NOMO-1 (cell line): ENCODE results near the gene COX6B2.

Experiments
- DNase-seq, 2 experiments: peaks; one replicate each; lab custom pipeline; 2025; ENCODE audit not compliant: unreplicated experiment in 2 of 2; lab: John Stamatoyannopoulos, UW

Gene COX6B2

GRCh38 chr19:55315956-55316525, 38.5 kb downstream of the COX6B2 start:
- no peak for DNase-seq

DNA sequence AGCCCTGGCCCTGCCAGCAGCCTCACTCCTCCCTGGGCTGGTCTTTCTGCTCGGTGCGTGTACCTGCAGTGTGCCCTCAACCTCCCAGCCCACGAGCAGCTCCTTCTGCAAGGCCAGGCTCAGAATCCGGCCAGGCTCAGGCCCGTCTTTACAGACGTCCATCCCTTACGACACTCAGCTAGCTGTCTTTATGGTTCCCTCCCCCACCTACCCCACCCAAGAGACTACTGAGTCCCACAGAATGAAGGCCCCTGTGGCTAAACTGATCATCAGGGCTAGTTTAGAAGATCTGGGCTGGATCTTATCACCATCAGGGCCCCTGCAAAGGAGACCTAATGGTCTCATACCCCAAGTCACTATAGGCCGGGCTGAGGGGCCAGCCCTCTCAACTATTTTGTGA, 40.1 kb downstream of the COX6B2 start:
- no peak for DNase-seq

DNA sequence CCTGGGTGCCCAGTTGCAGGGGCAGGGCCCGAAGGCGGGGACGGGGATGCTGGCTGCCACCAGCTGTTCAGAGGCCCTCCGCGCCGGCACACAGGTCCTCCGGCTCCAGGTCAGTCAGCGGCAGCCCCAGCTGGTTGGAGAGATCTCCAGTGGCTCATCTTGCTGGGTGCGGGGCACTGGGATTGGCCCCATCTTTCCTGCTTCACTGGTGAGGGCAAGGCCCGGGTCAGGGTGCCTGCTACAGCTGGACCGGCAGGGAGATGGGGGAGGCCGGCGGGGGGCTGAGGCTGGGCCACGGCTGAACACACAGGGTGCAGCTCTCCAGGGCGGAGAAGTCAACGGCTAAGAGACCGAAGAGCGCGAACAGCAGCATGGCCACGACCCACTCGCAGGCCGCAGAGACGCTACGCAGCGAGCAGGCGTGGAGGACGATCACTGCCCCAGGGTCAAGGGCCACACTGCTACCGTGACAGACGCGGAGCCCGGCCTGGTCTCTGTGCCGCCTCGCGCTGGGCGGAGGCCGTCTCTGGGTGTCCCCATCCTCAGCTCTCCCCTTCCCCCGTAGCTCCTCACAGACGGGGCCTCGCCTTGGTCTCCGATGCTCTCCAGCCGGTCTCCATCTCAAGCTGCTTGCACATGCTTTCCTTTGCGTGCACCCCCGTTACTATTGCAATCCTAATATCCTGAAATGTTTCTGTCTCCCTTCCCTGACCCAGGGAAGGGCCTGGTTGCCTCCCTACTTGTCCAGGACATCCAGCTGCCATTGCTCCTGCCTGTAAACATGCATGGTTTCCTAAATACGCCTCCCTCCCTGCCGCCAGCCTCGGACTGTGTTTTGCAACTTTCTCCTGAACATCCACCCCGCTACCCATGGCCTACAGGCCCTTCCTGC, 41.7 kb downstream of the COX6B2 start:
- DNase-seq = no peak

DNA sequence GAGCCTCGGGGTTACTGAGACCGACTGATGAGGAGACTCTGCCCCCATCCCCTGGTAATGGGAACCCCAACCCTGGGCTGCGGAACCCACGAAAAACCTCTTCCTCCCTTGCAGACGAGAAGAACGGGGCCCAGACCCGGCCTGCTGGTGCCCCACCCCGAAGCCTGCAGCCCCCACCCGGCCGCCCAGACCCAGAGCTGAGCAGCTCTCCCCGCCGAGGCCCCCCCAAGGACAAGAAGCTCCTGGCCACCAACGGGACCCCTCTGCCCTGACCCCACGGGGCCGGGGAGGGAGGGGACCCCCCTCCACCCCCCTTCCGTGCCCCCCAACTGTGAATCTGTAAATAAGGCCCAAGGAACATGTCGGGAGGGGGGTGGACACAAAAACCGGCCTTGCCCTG, 42.7 kb downstream of the COX6B2 start:
- DNase-seq = no peak

- DNase-seq = no peak
These were observed 43.1 kb downstream of the COX6B2 start for GRCh38 chr19:55311397-55311796.

- no peak for DNase-seq
These were observed 44.0 kb downstream of the COX6B2 start for GRCh38 chr19:55310498-55310897.

DNA sequence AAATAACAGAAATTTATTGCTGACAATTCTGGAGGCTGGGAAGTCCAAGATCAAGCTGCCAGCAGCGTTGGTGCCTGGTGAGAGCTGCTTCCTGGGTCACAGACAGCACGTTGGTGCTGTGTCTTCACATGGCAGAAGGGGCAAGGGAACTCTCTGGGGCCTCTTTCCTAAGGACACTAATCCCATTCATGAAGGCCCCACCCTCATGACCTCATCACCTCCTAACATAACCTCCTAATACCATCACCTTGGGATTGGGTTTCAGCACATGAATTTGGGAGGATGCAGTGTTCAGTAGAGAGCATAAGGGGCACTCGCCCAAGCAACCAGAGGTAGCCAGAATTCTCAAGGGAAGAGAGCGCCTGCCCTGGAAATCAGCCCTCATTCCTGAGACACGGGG, 45.1 kb downstream of the COX6B2 start:
- no peak for DNase-seq

- no peak for DNase-seq
These were observed 46.2 kb downstream of the COX6B2 start for GRCh38 chr19:55308281-55308680.

GRCh38 chr19:55306712-55307111, 47.8 kb downstream of the COX6B2 start:
- no peak for DNase-seq

DNA sequence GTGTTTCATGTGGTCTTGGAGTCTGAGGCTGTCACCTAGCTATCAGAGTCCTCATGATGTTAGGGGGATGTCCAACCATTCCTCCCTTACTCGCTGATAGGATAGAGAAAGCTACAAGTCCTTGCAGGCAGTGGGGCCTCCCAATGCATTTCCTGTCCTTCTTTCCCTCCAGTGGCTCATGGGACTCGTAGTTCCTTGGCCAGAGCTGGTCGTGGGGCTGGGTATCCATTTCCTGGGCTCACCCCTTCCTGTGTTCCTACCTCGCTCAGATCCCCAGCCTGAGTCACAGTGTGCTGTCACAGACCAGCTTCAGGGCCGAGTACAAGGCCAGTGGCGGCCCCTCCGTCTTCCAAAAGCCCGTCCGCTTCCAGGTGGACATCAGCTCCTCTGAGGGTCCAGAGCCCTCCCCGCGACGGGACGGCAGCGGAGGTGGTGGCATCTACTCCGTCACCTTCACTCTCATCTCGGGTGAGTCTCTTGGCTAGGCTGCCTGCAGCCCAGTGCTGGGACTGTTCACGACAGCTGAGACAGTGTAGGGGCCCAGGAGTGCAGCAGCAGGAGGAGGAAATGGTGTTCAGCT, 48.4 kb downstream of the COX6B2 start:
- DNase-seq = no peak

GRCh38 chr19:55305491-55305890, 49.0 kb downstream of the COX6B2 start:
- peak in 1 of 2 experiments; percentile 38 for DNase-seq

GRCh38 chr19:55304980-55305379, 49.5 kb downstream of the COX6B2 start:
- no peak for DNase-seq

- peak; percentile 23 to 40 for DNase-seq
These were observed 50.1 kb downstream of the COX6B2 start for GRCh38 chr19:55304279-55304978.

- DNase-seq = no peak
These were observed 51.0 kb downstream of the COX6B2 start for GRCh38 chr19:55303477-55303876.

GRCh38 chr19:55302318-55302703, 52.2 kb downstream of the COX6B2 start:
- DNase-seq = no peak

DNA sequence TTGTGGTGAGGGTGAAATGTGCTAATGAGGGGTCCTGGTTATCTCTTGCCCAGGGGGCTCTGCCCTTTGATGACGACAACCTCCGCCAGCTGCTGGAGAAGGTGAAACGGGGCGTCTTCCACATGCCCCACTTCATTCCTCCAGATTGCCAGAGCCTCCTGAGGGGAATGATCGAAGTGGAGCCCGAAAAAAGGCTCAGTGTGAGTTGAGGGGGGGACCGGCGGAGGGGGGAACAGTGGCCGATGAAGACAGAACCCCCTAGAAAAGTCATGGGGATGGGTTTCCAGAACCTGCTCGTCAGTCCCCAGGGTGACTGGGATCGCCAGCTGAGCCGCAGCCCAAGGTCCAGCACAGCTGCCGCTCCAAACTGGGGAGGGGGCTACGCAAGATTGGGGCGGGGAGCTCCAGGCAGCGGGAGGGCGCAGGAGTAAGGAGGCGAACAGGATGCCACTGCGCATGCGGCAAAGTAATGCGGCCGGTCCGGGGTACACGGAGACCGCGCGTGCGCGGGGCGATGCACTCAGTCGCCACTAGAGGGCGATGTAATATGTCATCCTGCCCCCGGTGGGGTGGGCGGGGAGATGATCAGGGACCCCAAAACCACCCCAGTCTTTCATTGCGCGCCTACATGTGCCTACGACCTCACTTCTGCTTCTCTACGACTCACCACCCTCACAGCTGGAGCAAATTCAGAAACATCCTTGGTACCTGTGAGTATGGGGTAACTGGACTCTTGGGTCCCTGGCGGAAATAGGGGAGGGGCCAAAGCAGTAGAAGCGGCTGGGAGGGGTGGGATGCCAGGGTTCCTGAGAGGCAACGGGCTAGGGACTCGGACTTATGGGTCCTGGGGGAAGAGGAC, 52.8 kb downstream of the COX6B2 start:
- DNase-seq = peak; percentile 70 to 75

- DNase-seq = no peak
These were observed 53.5 kb downstream of the COX6B2 start for GRCh38 chr19:55300886-55301458.

GRCh38 chr19:55299991-55300390, 54.5 kb downstream of the COX6B2 start:
- no peak for DNase-seq
